Activated T-cell treated with anti-CD3 and anti-CD28 coated beads, Interleukin-2, amount 50 U/mL, for 1 hour (primary cell): ENCODE measurements around the gene SP100.

Experiments used
- DNase-seq: peaks from one replicate; pipeline ENCODE4 v3.0.0-alpha.2; 2020

The SP100 gene

GRCh38 chr2:230564805-230565779, 149.1 kb downstream of the SP100 start:
- DNase-seq, result no peak

- DNase-seq, result no peak
Observed at GRCh38 chr2:230569298-230569697, 153.3 kb downstream of the SP100 start.

- DNase-seq, result no peak
Observed at GRCh38 chr2:230570987-230571386, 155.0 kb downstream of the SP100 start.

- DNase-seq, result peak; percentile 53
Observed at GRCh38 chr2:230575642-230576324, 159.8 kb downstream of the SP100 start.

- no peak for DNase-seq
Observed at GRCh38 chr2:230577114-230577513, 161.1 kb downstream of the SP100 start.

GRCh38 chr2:230578106-230578505, 162.1 kb downstream of the SP100 start:
- no peak for DNase-seq

- DNase-seq, result no peak
Observed at GRCh38 chr2:230582851-230583283, 166.9 kb downstream of the SP100 start.

GRCh38 chr2:230583581-230583980, 167.6 kb downstream of the SP100 start:
- DNase-seq, result no peak

- no peak for DNase-seq
Observed at GRCh38 chr2:230586328-230586982, 170.5 kb downstream of the SP100 start.

GRCh38 chr2:230589025-230589424, 173.0 kb downstream of the SP100 start:
- no peak for DNase-seq

- no peak for DNase-seq
Observed at GRCh38 chr2:230589497-230590015, 173.6 kb downstream of the SP100 start.

GRCh38 chr2:230590333-230590732, 174.3 kb downstream of the SP100 start:
- DNase-seq, result no peak

- no peak for DNase-seq
Observed at GRCh38 chr2:230591850-230592249, 175.8 kb downstream of the SP100 start.

GRCh38 chr2:230592775-230593174, 176.8 kb downstream of the SP100 start:
- DNase-seq, result no peak
